ENCODE measurements around the gene KANSL1L. TPM values are rescaled to one million over a fixed set of nuclear protein-coding genes. Genes with fewer than 3 reads are reported as not detected.

Gene KANSL1L
- total and polyA plus RNA-seq, 12 donors, result 4.0 to 27.3 (median 18.9) TPM

DNA sequence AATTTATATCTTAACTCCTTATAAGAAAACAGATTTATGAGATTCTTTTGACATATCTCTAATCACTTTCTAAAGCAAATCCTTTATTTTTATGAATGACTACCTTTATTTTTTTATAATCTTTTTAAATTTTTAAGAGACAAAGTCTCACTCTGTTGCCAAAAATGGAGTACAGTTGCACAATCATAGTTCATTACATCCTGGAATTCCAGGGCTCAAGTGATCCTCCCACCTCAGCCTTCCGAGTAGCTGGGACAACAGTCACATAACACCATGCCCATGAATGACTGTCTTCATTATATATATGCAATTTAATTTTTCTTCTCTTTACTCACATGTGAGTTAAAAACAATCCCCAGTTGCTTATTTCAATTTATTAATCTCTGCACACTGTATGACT is 32.3 kb upstream of the KANSL1L start:
- H3K9me3 ChIP-seq, result no peaks in the 10 kb centered on the region
- ATAC-seq (no peak), DNase-seq (no peak)
- H3K27ac ChIP-seq, result no peak overlapping the region
- peaks cover 0 to 3% (median 0%) of the 10 kb centered on the region in 7 donors for H3K27me3 ChIP-seq
- no peaks in the 10 kb centered on the region for H3K4me1 ChIP-seq
- WGBS, 2 donors, result 41 to 66% methylated on average over 1 of the region's 1 CpG
- no peaks in the 10 kb centered on the region for H3K36me3 ChIP-seq
- no peak overlapping the region for H3K4me3 ChIP-seq
- intact Hi-C loops (cut with DNase I), result loop anchor here in 1 of 10 donors (10.0 kb wide), 1 partner anchor 879 kb away; no protein-coding TSS in a partner anchor
- TF ChIP-seq, protein P1, sequence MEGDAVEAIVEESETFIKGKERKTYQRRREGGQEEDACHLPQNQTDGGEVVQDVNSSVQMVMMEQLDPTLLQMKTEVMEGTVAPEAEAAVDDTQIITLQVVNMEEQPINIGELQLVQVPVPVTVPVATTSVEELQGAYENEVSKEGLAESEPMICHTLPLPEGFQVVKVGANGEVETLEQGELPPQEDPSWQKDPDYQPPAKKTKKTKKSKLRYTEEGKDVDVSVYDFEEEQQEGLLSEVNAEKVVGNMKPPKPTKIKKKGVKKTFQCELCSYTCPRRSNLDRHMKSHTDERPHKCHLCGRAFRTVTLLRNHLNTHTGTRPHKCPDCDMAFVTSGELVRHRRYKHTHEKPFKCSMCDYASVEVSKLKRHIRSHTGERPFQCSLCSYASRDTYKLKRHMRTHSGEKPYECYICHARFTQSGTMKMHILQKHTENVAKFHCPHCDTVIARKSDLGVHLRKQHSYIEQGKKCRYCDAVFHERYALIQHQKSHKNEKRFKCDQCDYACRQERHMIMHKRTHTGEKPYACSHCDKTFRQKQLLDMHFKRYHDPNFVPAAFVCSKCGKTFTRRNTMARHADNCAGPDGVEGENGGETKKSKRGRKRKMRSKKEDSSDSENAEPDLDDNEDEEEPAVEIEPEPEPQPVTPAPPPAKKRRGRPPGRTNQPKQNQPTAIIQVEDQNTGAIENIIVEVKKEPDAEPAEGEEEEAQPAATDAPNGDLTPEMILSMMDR (IDR thresholded peaks at IDR 0.05), result no peak

- no peak for DNase-seq
- intact Hi-C loops (cut with DNase I), result loop anchor here in 1 of 10 donors (10.0 kb wide), 1 partner anchor 878 kb away; no protein-coding TSS in a partner anchor
- Histone ChIP-seq H3K36me3 (no peaks in the 10 kb centered on the region), H3K4me1 (no peaks in the 10 kb centered on the region), H3K9me3 (no peaks in the 10 kb centered on the region), H3K27me3 (peaks cover 0 to 3% (median 0%) of the 10 kb centered on the region in 7 donors), H3K4me3 (no peak overlapping the region), H3K27ac (no peak overlapping the region)
- TF ChIP-seq, protein P1 (IDR thresholded peaks at IDR 0.05), result no peak
- 82 to 91% methylated on average over 1 of the region's 1 CpG for WGBS, 2 donors
- no peak for ATAC-seq
Measured at GRCh38 chr2:210203147-210203546, 31.9 kb upstream of the KANSL1L start.

DNA sequence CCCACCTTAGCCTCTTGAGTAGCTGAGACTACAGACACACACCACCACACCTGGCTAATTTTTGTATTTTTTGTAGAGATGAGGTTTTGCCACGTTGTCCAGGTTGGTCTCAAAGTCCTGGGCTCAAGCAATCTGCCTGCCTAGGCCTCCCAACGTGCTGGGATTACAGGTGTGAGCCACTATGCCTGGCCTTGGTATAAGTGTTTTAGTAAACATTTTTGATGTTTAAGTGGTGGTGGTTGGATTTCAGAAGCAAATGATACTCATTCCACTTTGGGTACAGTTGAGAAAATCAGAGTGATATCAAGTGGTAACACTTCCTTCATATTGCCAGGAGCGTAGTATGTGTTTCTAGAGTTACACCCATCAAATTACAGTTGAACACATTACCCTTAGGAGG is 28.6 kb upstream of the KANSL1L start:
- H3K27ac ChIP-seq, result no peak overlapping the region
- TF ChIP-seq, protein P1 (IDR thresholded peaks at IDR 0.05), result no peak
- H3K4me1 ChIP-seq, result peaks cover 0 to 7% (median 0%) of the 10 kb centered on the region in 9 donors
- H3K36me3 ChIP-seq, result no peaks in the 10 kb centered on the region
- intact Hi-C loops (cut with DNase I), result loop anchor here in 8 of 10 donors (2.0 to 10.0 kb wide), 8 partner anchors 125 to 875 kb away; no protein-coding TSS in a partner anchor
- no peak for ATAC-seq
- H3K27me3 ChIP-seq, result peaks cover 0 to 2% (median 0%) of the 10 kb centered on the region in 7 donors
- WGBS, 2 donors, result 88 to 92% methylated on average over 3 of the region's 3 CpGs
- no peaks in the 10 kb centered on the region for H3K9me3 ChIP-seq
- no peak for DNase-seq
- no peak overlapping the region for H3K4me3 ChIP-seq

DNA sequence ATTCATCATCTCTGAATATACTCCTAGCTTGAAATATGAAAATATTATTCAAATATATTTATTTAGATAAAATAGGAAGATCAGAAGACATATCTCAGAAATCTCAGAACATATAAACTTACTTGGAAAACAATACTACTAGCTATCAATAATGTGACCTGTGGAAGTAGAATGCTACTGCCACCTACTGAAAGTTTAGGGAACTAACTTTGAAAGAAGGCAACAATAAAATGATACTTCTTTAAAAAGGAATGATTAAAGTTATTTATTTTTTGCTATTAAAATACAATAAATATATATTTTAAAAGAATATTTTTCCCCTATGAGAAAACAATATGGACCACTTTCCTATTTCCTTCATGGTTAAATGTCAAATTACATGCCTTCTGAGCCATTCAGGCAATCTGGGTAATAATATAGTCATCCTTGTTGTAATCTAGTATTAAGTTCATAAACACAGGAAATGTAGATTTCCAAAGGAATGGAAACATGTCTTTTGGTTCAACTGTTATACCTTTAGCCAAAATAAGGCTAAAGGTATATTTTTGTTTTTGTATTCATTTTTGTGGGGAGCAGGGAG is 28.1 kb upstream of the KANSL1L start:
- DNase-seq (no peak), ATAC-seq (no peak)
- peaks cover 0 to 11% (median 0%) of the 10 kb centered on the region in 9 donors for H3K4me1 ChIP-seq
- H3K36me3 ChIP-seq, result no peaks in the 10 kb centered on the region
- no peak overlapping the region for H3K27ac ChIP-seq
- H3K27me3 ChIP-seq, result peaks cover 0 to 2% (median 0%) of the 10 kb centered on the region in 7 donors
- H3K4me3 ChIP-seq, result no peak overlapping the region
- H3K9me3 ChIP-seq, result no peaks in the 10 kb centered on the region
- intact Hi-C loops (cut with DNase I), result loop anchor here in 6 of 10 donors (5.0 to 10.0 kb wide), 7 partner anchors 124 to 874 kb away; no protein-coding TSS in a partner anchor
- TF ChIP-seq, protein P1 (IDR thresholded peaks at IDR 0.05), result peak; percentile 51 to 86 (median 72)
